Activated CD4-positive, alpha-beta T cell treated with anti-CD3 and anti-CD28 coated beads for 48 hours (primary cell): ENCODE data around the gene MRTFB.

Experiments used
- DNase-seq: peaks from one replicate; pipeline ENCODE4 v3.0.0-alpha.2; 2020

Gene MRTFB

DNA sequence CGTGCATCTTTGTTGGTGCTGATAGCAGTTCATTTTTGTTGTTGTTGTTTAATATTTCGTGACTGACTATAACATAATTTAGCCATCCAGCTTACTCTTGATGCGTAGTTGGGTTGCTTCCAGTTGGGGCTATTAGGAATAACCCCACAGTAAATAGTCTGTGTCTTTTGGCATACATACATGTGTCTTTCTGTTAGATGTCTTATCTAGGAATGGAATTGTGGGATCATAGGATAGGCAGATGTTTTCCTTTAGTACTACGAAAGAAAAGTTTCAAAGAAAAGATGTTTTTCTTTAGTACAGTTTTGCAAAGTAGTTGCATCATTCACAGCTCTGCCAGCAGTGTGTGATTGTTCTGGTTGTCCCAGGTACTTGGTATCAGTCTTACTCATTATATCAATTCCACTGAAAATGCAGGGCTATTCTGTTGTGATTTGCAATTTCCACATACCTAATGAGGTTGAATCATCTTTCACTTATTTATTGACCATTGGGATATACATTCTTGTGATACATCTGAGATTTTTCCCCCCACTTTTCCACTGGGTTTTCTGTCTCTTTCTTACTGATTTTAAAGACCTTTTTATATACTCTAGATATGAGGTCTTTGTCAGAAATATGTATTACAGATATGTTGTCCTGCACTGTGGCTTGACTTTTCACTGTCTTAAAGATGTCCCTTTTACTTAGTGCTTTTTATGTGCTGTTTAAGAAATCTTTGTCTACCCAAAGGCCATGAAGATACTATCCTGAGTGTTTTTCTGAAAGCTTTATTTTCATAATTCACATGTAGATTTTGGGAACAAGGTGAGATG lies 173.3 kb downstream of the MRTFB start:
- no peak for DNase-seq

DNA sequence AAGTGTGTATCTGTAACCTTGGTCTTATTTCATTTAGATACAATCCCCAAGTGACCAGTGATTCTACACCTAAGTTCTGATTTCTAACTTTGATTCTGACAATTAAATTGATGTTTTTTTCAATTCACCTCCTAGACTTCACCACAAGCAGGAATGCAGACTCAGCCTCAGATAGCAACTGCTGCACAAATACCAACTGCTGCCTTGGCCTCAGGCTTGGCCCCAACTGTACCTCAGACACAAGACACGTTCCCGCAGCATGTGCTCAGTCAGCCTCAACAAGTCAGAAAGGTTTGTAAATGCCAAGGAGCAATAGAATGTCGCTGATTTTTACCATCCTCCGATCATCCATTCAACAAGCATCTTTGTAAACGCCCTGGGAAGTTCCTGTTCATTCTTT lies 177.7 kb downstream of the MRTFB start:
- DNase-seq: no peak

- peak; percentile 57 for DNase-seq
These were observed 178.3 kb downstream of the MRTFB start for GRCh38 chr16:14249291-14250032.

DNA sequence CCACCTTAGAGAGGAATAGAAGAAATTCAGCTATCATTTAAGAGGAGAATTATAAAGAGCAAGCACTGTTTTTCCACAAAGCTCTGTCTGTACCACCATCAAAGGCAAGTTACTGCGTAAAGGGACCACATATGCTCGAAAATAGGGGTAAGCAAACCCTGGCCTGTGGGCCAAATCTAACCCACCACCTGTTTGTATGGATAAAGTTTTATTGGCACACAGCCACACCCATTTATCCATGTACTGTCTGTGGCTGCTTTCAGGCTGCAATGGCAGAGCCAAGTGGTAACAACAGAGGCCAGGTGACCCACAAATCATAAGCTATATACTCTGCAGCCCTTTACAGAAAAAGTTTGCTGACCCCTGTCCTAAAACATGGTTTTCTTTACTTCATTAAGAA lies 180.3 kb downstream of the MRTFB start:
- DNase-seq: no peak

DNA sequence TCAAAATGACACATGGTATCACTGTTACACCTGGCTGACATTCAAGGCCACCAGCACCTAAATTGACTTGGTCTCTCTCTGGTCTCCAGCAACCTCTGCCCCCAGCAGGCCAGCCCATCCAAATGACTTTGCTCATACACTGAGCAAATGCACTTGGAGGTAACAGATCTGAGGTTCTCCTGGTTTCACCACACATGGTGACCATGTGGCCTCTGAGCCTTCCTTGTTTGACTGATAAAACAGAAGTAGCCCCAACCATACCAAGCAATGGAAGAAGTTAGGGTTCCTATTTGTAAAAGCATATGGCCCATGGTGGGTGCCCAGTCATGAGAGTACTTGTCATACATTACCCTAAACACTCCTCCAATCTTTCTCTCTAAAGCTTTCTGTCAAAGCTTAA lies 181.7 kb downstream of the MRTFB start:
- no peak for DNase-seq

DNA sequence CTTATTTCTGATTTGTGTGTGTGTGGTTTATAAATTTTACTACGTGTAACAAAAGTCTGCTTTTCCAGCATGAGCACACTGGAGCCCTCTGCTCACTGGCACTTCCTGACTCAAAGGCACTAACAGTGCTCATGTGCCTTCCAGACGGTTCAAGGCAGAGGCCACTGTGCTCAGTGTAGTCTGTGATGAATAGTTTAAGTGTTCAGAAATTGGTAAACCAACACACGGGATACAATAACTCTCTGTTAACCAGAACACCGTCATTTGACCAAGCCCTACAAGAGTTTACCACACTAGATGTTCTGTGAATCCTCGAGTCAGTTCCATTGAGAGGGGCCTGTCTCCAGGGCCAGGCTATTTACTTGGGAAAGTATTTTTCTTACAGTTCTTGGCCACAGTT lies 191.9 kb downstream of the MRTFB start:
- no peak for DNase-seq

DNA sequence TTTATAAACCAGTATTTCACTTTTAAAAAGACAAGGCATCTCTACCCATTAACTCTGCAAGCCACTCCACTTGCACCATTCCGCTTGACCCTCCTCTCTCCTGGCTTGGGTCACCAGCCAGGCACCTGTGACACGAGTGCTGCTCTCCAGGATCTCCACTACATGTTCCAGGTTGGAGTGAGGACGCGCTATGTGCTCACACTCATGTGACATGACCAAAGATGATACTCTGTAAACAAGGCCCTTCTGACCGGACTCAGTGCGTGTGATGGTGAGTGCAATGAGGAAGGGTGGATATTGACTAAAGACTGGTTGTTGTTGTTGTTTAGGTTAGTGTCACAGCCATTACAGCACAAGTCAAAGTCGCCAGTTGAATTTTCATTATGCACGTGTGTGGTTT lies 192.7 kb downstream of the MRTFB start:
- no peak for DNase-seq

DNA sequence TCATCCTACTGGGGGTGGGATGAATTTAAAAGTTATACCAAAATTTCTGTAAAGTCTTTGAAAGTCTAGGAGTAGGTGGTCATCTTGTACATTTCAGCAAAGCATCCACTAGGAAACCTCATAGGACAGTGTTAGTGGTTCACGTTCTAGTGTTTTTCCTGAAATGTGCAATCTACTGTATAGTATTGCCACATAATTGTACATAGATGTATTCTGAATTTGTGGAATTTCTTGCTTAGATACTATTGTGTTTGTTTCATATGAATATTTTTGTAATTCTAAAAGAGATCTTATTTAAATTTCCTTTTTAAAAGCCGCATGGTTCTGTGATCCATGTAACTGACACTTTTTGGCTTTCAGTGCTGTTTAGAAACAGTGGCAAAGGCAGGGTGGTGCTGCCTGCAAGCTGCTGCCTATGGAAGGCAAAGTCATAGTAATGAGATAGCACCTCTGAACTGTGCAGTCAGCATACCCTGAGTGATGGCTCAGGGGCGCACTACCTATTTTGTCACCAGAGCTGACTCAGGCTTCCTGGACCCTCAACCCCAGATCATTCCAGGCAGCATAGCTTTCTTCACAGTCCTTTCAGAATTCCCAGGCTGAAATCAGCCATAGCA lies 193.3 kb downstream of the MRTFB start:
- no peak for DNase-seq

DNA sequence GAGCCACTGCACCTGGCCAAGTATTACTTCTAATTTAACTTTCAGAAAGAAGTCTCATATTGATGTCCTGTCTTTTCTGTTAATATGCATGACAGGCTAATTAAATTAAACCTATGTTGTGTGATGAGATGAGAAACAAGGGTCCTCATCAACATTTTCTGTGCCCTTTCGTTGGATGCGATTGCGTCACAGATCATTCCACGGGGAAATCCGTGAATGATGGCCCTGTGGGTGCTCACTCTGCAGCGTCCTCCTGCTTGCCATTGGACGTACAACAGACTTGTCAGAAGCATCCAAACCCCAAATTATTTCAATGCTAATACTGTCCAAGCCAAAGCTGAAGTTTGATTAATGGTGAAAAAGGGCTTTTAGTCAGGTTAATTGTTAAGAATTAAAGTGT lies 197.0 kb downstream of the MRTFB start:
- DNase-seq: no peak

- no peak for DNase-seq
These were observed 204.8 kb downstream of the MRTFB start for GRCh38 chr16:14275934-14276333.

DNA sequence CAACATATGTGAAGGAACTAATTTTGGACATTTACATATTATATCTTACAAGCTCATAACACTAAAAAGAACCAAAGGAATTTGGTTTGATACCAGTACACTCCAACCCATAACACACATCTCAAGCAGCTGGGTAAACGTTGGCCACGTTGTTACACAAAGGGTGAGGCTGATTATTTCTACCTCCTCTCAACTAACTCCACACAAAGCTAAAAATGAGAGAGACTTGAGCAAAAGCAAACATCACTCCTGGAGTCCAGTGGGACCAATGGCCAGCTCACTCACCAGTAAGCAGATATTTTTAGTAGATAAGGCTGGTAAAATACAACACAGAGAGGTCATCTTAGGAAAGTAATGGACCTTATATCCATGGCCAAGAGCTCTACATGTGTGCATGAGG lies 207.6 kb downstream of the MRTFB start:
- DNase-seq: no peak

- no peak for DNase-seq
These were observed 209.4 kb downstream of the MRTFB start for GRCh38 chr16:14280541-14280940.

GRCh38 chr16:14283786-14284185 lies 212.7 kb downstream of the MRTFB start:
- DNase-seq: no peak

DNA sequence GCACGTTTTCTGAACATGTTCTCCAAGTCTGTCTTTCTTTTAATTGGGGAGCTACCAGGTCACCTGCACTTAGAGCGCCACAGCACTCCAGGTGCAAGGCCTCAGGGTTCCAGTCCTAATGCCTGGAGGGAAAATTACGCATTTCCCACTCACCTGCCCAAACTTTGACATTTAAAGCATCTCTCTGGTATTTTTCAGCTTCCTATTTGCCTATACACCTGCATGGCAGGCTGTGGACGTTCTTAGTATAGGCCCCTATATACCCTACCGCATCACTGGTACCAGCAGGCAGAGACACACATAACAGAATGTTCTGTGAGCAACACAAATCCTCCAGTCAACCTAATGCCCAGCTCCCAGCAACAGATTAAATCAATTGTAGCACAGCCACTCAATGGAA lies 213.3 kb downstream of the MRTFB start:
- DNase-seq: no peak

DNA sequence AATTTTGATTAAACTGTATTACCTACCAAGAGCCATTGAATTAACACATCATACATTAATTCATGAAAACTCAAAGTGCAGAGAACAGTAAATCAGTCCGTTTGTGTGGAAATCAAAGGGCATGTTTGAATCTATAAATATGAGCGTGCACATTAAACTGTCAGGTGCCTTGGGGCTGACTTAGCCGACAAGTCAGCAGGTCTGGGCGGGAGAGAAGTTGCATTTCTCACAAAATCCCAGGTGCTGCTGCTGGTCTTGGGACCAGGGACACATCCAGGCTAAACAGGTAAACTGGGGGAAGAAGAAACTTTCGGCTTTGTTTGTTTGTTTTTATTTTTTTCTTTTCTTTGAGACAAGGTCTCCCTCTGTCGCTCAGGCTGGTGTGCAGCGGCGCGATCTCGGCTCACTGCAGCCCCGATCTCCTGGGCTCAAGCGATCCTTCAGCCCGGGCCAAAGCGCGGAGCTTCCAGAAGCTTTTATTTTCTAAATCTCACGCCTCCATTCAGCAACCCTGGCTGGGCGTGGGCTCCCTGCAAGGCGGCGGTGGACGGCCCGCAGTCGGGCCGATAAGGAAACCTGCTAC lies 213.9 kb downstream of the MRTFB start:
- no peak for DNase-seq

- DNase-seq: peak; percentile 96
These were observed 214.6 kb downstream of the MRTFB start for GRCh38 chr16:14285513-14286367.

GRCh38 chr16:14286368-14287230 lies 215.5 kb downstream of the MRTFB start:
- DNase-seq: no peak

- no peak for DNase-seq
These were observed 218.7 kb downstream of the MRTFB start for GRCh38 chr16:14289692-14290340.

DNA sequence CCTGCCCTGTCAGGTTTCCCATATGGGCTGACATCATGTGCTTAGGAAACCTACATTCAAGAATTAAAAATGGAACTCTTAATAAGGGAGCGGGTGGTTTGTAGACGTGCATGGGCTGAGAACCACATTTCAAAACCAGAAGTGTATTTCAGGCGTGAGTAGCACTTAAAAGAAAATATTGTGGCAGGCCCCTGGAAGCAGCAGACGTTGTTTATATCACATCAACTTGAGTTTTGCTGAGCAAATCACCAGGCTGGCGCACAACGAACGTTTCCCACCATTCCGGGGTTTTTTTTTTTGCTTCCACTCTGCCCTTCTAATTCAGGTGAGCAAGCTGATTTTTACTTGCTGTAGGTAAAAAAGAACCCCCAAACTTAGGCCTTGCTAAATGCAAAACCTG lies 220.2 kb downstream of the MRTFB start:
- DNase-seq: no peak

- DNase-seq: no peak
These were observed 221.1 kb downstream of the MRTFB start for GRCh38 chr16:14292051-14292825.
